GM18511 (cell line): ENCODE measurements around the gene BANF2.
"Not testable (repeated sequence)": the region's sequence is repeated elsewhere in the genome, so short reads cannot be mapped to it uniquely, and the experiment has no call there.

Source experiments
- ATAC-seq: cut with Tn5 transposase; IDR thresholded peaks from one replicate; pipeline ENCODE4 v1.9.1; 2021; ENCODE audit warnings: mild to moderate bottlenecking, moderate library complexity; ENCODE audit not compliant: unreplicated experiment

Gene BANF2

GRCh38 chr20:17761604-17762003, 61.8 kb downstream of the BANF2 start:
- no peak for ATAC-seq

GRCh38 chr20:17762243-17762872, 62.6 kb downstream of the BANF2 start:
- no peak for ATAC-seq

GRCh38 chr20:17762873-17763557, 63.2 kb downstream of the BANF2 start:
- ATAC-seq, result no peak

- no peak for ATAC-seq
Observed at GRCh38 chr20:17765017-17765416, 65.3 kb downstream of the BANF2 start.

GRCh38 chr20:17765584-17765983, 65.8 kb downstream of the BANF2 start:
- ATAC-seq, result no peak

- ATAC-seq, result no peak
Observed at GRCh38 chr20:17766226-17766625, 66.5 kb downstream of the BANF2 start.

GRCh38 chr20:17767624-17768023, 67.9 kb downstream of the BANF2 start:
- ATAC-seq, result no peak

- ATAC-seq, result no peak
Observed at GRCh38 chr20:17768271-17768670, 68.5 kb downstream of the BANF2 start.

GRCh38 chr20:17769716-17770115, 70.0 kb downstream of the BANF2 start:
- not testable (repeated sequence) for ATAC-seq

GRCh38 chr20:17771206-17772004, 71.6 kb downstream of the BANF2 start:
- no peak for ATAC-seq

- ATAC-seq, result no peak
Observed at GRCh38 chr20:17772005-17772343, 72.2 kb downstream of the BANF2 start.

GRCh38 chr20:17773619-17774018, 73.9 kb downstream of the BANF2 start:
- no peak for ATAC-seq

GRCh38 chr20:17775600-17775999, 75.8 kb downstream of the BANF2 start:
- no peak for ATAC-seq

GRCh38 chr20:17776551-17776950, 76.8 kb downstream of the BANF2 start:
- ATAC-seq, result no peak

GRCh38 chr20:17779011-17779410, 79.2 kb downstream of the BANF2 start:
- ATAC-seq, result not testable (repeated sequence)

GRCh38 chr20:17782768-17783167, 83.0 kb downstream of the BANF2 start:
- peak; percentile 77 for ATAC-seq

- no peak for ATAC-seq
Observed at GRCh38 chr20:17783671-17784070, 83.9 kb downstream of the BANF2 start.

GRCh38 chr20:17785007-17785406, 85.2 kb downstream of the BANF2 start:
- ATAC-seq, result no peak
